ENCODE measurements around the gene MZF1.

- TF ChIP-seq GATA2 (IDR thresholded peaks at IDR 0.05; ENCODE audit: low read depth, low read length) = no peak
- no peak for TF ChIP-seq GATA3 (IDR thresholded peaks at IDR 0.05; ENCODE audit: low read depth, low read length)
These were observed 22.0 kb downstream of the MZF1 start for GRCh38 chr19:58551123-58551497.
